SU-DHL-6 (cell line): Measurements from ENCODE around the gene SNED1.

Experiments
- CTCF ChIP-seq: fragments of 200-600 bp; sonication (generic); IDR thresholded peaks from one replicate; pipeline ENCODE4 v1.5.1; 2017; ENCODE audit warnings: antibody characterized with exemption, mild to moderate bottlenecking, low read length, moderate library complexity; ENCODE audit not compliant: insufficient read depth, poor library complexity, severe bottlenecking
- EZH2phosphoT487 ChIP-seq: fragments of 200-600 bp; sonication (generic), shearing (Covaris generic); conservative IDR thresholded peaks from 2 replicates; pipeline ENCODE4 v1.6.1; 2018; ENCODE audit warnings: mild to moderate bottlenecking, antibody characterized with exemption, low read length, moderate library complexity, mixed read lengths

- TF ChIP-seq CTCF (no peak), EZH2phosphoT487 (no peak)
Observed at GRCh38 chr2:241053576-241054251, 55.3 kb downstream of the SNED1 start.
